HEK293 (cell line): ENCODE data around the gene NEXN.

Experiments used
- GLI4 ChIP-seq: fragments of 450-650 bp; formaldehyde crosslinking; IDR thresholded peaks from 2 replicates; pipeline ENCODE4 v1.5.1; 2016; ENCODE audit warnings: missing biosample characterization, missing genetic modification characterization
- KLF1 ChIP-seq: fragments of 450-650 bp; formaldehyde crosslinking; IDR thresholded peaks from 2 replicates; pipeline ENCODE4 v1.5.1; 2016; ENCODE audit warnings: missing biosample characterization, missing genetic modification characterization
- ZNF114 ChIP-seq: fragments of 450-650 bp; formaldehyde crosslinking; IDR thresholded peaks from 2 replicates; pipeline ENCODE4 v1.5.0; 2017; ENCODE audit warnings: missing biosample characterization, missing genetic modification characterization
- ZNF133 ChIP-seq: fragments of 450-650 bp; formaldehyde crosslinking; IDR thresholded peaks from 2 replicates; pipeline ENCODE4 v1.5.1; 2016; ENCODE audit warnings: missing biosample characterization, missing genetic modification characterization
- ZNF274 ChIP-seq, 2 experiments: fragments of 200-500 bp in 1 of 2; fragments of 450-650 bp in 1 of 2; sonication (Bioruptor generic) in 1 of 2; formaldehyde crosslinking in 1 of 2; IDR thresholded peaks; 2 replicates each; pipeline versions ENCODE4 v1.5.1 to v1.6.1; 2014 to 2016; ENCODE audit warnings: borderline replicate concordance in 1 of 2, inconsistent platforms in 1 of 2, low read length in 1 of 2, missing biosample characterization in 1 of 2, missing genetic modification characterization in 1 of 2
- ZNF416 ChIP-seq: fragments of 450-650 bp; formaldehyde crosslinking; IDR thresholded peaks from 2 replicates; pipeline ENCODE4 v1.5.1; 2016; ENCODE audit warnings: missing biosample characterization, missing genetic modification characterization
- ZNF830 ChIP-seq: fragments of 450-650 bp; IDR thresholded peaks from 2 replicates; pipeline ENCODE4 v1.5.0; 2018; ENCODE audit warnings: missing biosample characterization, missing genetic modification characterization, low read depth, mild to moderate bottlenecking, moderate library complexity
- TF ChIP-seq, protein P1 (sequence below): fragments of 450-650 bp; formaldehyde crosslinking; IDR thresholded peaks from 2 replicates; pipeline ENCODE4 v1.5.1; 2016; ENCODE audit warnings: missing biosample characterization, missing genetic modification characterization
- TF ChIP-seq, protein P2 (sequence below): fragments of 450-650 bp; formaldehyde crosslinking; IDR thresholded peaks from 2 replicates; pipeline ENCODE4 v1.5.1; 2016; ENCODE audit warnings: missing biosample characterization, missing genetic modification characterization
- TF ChIP-seq, protein P3 (sequence below): fragments of 450-650 bp; formaldehyde crosslinking; IDR thresholded peaks from 2 replicates; pipeline ENCODE4 v1.5.1; 2016; ENCODE audit warnings: missing biosample characterization, missing genetic modification characterization, low read depth
- TF ChIP-seq, protein P4 (sequence below): fragments of 450-650 bp; formaldehyde crosslinking; IDR thresholded peaks from 2 replicates; pipeline ENCODE4 v1.5.1; 2016; ENCODE audit warnings: missing biosample characterization, missing genetic modification characterization
- TF ChIP-seq, protein P5 (sequence below): fragments of 450-650 bp; formaldehyde crosslinking; IDR thresholded peaks from 2 replicates; pipeline ENCODE4 v1.5.1; 2016; ENCODE audit warnings: missing biosample characterization, missing genetic modification characterization, low read depth
- TF ChIP-seq, protein P6 (sequence below): fragments of 450-650 bp; formaldehyde crosslinking; IDR thresholded peaks from 2 replicates; pipeline ENCODE4; 2016; ENCODE audit warnings: missing biosample characterization, missing genetic modification characterization
- TF ChIP-seq, protein P7 (sequence below): sonication (generic); formaldehyde crosslinking; IDR thresholded peaks from 2 replicates; pipeline ENCODE4 v1.8.1; 2022; ENCODE audit warnings: mild to moderate bottlenecking, moderate library complexity, missing genetic modification reagents

DNA sequence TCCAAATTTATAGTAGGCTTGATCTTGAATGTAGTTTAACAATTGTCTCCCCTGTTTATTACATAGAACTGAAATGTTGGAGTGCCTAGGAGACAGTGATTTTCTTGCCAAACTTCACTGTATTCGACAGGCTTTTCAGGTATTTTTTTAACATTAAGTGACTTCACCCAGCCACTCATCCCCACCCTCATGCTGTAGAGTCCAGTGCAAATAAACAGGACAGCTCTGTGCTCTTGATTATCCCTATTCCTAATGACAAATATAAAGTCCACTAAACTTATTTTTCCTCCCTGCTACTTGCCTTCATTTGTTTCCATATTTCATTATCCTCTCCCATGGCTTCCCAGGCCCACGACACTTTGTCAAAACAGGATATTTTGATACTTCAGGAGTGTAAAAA is 29.2 kb upstream of the NEXN start:
- TF ChIP-seq, protein P1, sequence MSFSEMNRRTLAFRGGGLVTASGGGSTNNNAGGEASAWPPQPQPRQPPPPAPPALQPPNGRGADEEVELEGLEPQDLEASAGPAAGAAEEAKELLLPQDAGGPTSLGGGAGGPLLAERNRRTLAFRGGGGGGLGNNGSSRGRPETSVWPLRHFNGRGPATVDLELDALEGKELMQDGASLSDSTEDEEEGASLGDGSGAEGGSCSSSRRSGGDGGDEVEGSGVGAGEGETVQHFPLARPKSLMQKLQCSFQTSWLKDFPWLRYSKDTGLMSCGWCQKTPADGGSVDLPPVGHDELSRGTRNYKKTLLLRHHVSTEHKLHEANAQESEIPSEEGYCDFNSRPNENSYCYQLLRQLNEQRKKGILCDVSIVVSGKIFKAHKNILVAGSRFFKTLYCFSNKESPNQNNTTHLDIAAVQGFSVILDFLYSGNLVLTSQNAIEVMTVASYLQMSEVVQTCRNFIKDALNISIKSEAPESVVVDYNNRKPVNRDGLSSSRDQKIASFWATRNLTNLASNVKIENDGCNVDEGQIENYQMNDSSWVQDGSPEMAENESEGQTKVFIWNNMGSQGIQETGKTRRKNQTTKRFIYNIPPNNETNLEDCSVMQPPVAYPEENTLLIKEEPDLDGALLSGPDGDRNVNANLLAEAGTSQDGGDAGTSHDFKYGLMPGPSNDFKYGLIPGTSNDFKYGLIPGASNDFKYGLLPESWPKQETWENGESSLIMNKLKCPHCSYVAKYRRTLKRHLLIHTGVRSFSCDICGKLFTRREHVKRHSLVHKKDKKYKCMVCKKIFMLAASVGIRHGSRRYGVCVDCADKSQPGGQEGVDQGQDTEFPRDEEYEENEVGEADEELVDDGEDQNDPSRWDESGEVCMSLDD (tag by site-specific recombination) = no peak
- TF ChIP-seq, protein P2, sequence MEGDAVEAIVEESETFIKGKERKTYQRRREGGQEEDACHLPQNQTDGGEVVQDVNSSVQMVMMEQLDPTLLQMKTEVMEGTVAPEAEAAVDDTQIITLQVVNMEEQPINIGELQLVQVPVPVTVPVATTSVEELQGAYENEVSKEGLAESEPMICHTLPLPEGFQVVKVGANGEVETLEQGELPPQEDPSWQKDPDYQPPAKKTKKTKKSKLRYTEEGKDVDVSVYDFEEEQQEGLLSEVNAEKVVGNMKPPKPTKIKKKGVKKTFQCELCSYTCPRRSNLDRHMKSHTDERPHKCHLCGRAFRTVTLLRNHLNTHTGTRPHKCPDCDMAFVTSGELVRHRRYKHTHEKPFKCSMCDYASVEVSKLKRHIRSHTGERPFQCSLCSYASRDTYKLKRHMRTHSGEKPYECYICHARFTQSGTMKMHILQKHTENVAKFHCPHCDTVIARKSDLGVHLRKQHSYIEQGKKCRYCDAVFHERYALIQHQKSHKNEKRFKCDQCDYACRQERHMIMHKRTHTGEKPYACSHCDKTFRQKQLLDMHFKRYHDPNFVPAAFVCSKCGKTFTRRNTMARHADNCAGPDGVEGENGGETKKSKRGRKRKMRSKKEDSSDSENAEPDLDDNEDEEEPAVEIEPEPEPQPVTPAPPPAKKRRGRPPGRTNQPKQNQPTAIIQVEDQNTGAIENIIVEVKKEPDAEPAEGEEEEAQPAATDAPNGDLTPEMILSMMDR (tag by site-specific recombination) = no peak
- TF ChIP-seq KLF1 (tag by site-specific recombination) = no peak
- TF ChIP-seq, protein P3, sequence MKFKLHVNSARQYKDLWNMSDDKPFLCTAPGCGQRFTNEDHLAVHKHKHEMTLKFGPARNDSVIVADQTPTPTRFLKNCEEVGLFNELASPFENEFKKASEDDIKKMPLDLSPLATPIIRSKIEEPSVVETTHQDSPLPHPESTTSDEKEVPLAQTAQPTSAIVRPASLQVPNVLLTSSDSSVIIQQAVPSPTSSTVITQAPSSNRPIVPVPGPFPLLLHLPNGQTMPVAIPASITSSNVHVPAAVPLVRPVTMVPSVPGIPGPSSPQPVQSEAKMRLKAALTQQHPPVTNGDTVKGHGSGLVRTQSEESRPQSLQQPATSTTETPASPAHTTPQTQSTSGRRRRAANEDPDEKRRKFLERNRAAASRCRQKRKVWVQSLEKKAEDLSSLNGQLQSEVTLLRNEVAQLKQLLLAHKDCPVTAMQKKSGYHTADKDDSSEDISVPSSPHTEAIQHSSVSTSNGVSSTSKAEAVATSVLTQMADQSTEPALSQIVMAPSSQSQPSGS = no peak
- no peak for TF ChIP-seq ZNF274 (IDR thresholded peaks at IDR 0.05; ENCODE audit: low read length)
- no peak for TF ChIP-seq ZNF274 (tag by site-specific recombination; IDR thresholded peaks at IDR 0.05; ENCODE audit: borderline replicate concordance)
- TF ChIP-seq, protein P4, sequence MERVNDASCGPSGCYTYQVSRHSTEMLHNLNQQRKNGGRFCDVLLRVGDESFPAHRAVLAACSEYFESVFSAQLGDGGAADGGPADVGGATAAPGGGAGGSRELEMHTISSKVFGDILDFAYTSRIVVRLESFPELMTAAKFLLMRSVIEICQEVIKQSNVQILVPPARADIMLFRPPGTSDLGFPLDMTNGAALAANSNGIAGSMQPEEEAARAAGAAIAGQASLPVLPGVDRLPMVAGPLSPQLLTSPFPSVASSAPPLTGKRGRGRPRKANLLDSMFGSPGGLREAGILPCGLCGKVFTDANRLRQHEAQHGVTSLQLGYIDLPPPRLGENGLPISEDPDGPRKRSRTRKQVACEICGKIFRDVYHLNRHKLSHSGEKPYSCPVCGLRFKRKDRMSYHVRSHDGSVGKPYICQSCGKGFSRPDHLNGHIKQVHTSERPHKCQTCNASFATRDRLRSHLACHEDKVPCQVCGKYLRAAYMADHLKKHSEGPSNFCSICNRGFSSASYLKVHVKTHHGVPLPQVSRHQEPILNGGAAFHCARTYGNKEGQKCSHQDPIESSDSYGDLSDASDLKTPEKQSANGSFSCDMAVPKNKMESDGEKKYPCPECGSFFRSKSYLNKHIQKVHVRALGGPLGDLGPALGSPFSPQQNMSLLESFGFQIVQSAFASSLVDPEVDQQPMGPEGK = no peak
- TF ChIP-seq, protein P5, sequence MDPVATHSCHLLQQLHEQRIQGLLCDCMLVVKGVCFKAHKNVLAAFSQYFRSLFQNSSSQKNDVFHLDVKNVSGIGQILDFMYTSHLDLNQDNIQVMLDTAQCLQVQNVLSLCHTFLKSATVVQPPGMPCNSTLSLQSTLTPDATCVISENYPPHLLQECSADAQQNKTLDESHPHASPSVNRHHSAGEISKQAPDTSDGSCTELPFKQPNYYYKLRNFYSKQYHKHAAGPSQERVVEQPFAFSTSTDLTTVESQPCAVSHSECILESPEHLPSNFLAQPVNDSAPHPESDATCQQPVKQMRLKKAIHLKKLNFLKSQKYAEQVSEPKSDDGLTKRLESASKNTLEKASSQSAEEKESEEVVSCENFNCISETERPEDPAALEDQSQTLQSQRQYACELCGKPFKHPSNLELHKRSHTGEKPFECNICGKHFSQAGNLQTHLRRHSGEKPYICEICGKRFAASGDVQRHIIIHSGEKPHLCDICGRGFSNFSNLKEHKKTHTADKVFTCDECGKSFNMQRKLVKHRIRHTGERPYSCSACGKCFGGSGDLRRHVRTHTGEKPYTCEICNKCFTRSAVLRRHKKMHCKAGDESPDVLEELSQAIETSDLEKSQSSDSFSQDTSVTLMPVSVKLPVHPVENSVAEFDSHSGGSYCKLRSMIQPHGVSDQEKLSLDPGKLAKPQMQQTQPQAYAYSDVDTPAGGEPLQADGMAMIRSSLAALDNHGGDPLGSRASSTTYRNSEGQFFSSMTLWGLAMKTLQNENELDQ (tag by site-specific recombination) = no peak
- TF ChIP-seq, protein P6, sequence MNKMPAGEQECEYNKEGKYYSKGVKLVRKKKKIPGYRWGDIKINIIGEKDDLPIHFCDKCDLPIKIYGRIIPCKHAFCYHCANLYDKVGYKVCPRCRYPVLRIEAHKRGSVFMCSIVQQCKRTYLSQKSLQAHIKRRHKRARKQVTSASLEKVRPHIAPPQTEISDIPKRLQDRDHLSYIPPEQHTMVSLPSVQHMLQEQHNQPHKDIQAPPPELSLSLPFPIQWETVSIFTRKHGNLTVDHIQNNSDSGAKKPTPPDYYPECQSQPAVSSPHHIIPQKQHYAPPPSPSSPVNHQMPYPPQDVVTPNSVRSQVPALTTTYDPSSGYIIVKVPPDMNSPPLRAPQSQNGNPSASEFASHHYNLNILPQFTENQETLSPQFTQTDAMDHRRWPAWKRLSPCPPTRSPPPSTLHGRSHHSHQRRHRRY (tag by site-specific recombination) = no peak
- TF ChIP-seq ZNF416 = no peak
- no peak for TF ChIP-seq ZNF133 (tag by site-specific recombination)
- no peak for TF ChIP-seq GLI4 (tag by site-specific recombination)
- TF ChIP-seq ZNF114 (tag by site-specific recombination) = no peak
- TF ChIP-seq ZNF830 (tag by site-specific recombination) = no peak
- TF ChIP-seq, protein P7, sequence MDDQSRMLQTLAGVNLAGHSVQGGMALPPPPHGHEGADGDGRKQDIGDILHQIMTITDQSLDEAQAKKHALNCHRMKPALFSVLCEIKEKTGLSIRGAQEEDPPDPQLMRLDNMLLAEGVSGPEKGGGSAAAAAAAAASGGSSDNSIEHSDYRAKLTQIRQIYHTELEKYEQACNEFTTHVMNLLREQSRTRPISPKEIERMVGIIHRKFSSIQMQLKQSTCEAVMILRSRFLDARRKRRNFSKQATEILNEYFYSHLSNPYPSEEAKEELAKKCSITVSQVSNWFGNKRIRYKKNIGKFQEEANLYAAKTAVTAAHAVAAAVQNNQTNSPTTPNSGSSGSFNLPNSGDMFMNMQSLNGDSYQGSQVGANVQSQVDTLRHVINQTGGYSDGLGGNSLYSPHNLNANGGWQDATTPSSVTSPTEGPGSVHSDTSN = no peak
